NCI-H2227 (cell line): ENCODE measurements around the gene LRRC28.

Source experiments
- DNase-seq: peaks from one replicate; lab custom pipeline; 2025; ENCODE audit not compliant: unreplicated experiment; lab: John Stamatoyannopoulos, UW

Gene LRRC28

DNA sequence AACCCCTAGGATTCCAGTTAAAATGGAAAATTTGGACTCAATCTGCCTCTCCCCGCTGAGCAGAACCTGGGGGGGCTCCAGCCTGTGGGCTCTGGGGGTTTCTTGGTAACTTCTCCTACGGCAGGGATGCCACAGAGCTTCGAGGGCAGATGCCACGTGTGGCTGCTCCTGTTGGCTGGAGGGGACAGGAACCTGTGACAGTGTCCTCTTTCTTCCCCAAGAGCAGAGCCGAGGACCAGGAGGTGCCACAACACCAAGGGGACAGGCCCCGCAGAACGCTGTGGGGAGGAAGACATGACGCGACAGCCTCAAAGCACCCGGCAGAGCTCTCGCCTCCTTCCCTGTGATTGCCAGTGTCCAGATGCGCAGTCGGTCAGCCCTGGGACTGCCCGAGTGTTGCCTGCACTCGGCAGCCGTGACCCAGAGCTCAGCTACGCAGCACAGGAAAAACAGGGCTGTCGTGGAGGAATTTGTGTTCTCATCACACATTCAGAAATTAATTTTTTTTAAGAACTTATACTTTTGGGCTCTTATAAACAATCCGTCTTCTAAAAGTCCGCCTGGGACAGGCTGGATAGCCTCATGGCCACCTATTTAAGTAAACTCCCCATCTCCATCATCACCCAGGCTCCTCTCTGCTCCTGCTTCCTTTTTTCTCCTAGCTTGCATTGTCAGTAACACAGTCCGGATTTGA, 182.6 kb downstream of the LRRC28 start:
- DNase-seq: peak; percentile 5

DNA sequence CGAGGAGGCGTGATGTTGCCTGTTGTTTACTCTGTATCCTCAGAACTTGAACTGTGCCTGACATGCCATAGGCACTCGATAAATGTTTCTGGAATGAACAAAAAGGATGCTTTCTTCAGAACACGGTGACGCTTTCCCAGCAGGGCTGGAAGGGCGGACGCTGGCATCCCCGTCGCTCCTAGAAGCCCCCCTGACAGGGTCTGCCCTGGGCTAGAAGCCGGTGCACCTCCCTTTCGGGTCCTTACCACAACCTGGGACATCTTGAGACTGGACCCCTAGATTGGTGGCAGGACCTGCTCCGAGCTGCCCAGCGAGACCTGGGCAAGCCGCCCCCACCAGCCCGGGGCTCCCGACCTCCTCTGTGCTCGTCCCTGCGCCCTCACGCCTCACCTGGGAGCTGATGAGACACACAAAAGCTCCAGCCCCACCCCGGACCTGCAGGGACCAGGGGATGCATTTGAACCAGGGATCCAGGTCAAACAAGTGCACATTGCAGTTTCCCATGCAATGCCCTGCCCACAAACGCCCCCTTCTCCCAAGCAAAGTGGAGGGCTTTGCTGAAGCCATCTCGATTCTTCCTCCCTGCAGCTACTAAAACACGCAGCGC, 183.3 kb downstream of the LRRC28 start:
- no peak for DNase-seq

GRCh38 chr15:99435113-99435695, 183.9 kb downstream of the LRRC28 start:
- DNase-seq: peak; percentile 79

DNA sequence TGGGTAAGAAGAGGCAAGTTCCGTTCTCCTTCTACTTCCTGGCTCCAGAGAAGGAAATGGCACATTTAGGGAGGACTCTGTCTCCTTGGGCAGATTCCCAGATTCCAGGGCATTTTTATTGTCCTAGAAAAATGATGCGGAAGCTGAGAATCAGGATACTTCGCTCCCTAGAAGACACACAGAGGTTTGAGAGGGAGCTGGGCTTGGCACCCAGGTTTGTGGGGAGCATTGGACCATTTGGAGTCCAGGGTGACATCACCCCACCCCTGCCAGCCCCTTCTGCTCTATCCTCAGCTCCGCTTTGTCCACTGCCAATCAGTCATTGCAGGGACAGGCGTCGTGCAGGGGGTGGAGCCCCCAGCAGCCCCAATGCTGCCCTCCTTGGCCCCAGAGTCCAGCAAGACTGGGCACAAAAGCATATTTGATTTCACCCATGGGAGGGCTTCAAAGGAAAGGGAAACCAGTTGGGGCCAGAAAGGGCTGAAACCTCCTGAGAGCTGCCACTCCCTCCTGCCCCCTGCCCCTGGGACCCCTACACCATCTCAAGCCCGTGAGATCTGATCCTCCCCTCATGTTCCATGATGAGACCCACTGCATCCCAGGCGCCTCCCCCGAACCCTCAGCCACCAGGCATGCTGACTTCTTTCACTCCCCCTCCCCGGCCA, 184.7 kb downstream of the LRRC28 start:
- DNase-seq: no peak

DNA sequence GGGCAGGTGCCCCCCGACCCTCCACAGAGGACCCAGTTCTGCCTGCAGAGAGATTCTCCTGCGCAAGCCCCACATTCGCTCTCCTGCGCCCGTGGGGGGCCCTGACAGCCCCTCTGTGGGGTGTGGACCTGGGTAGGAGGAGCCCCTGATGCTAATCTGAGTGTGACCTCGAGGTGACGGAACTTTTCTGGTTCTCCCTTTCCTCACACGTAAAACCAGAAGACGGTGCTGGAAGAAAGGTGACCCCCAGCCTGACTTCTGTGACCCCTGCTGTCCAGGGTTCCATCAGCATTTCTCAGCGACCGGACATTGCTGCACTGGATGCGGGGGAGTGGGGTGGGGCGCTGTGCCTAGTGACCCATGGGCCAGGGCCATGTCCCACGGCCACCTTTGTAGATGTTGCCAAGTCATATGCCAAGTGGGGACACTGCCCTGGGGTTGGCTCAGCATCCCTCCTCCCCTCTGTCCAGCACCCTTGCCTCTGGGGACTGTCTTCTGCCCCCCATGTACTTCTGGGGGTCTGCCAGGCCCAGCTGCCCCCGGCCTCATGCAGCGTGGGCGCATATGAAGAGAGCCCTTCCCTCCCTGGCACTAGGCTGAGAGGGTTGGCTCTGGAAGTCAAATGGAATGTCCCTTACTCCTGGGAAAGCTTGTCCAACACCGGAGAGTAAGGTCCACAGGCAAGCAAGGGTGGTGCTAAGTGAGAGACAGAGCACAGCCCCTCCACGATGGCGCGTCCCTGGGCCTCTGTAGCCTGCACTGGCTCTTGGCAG, 185.4 kb downstream of the LRRC28 start:
- DNase-seq: no peak

- DNase-seq: no peak
These were observed 186.3 kb downstream of the LRRC28 start for GRCh38 chr15:99437315-99438223.

DNA sequence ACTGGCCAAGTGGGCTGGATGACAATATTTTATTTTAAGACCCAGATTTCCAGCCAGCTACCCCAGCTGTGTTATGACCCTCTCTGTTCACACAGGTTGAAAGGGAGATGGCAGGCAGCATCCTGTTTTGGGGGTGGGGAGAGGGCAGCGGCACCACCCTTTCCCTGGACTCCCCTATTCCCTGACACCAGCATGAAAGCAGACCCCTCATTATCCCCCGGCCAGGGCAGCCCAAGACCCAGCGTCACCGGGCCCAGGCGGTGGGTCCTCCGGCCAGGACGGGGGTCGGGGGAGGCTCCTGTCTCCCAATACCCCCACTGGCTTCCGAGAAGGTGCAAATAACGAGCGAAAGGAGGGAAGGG, 186.9 kb downstream of the LRRC28 start:
- DNase-seq: no peak

- peak; percentile 6 for DNase-seq
These were observed 187.6 kb downstream of the LRRC28 start for GRCh38 chr15:99438691-99439523.

DNA sequence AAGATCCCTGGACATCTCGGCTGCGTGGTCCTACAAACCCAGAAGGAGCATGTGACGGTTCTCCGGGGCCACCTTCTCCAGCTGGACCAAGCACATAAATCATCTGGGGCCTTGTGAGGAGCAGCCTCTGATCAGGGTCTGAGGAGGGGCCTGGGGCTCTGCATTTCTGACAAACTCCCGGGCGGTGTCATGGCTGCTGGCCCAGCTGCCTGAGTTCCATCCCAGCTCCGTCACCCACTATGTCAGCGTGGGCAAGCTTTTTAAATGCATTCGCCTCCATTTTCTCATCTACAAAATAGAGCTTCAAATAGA, 188.2 kb downstream of the LRRC28 start:
- DNase-seq: no peak

- no peak for DNase-seq
These were observed 188.7 kb downstream of the LRRC28 start for GRCh38 chr15:99440029-99440428.
